ENCODE data around the gene FTCDNL1. TPM values are rescaled to one million over a fixed set of nuclear protein-coding genes. Genes with fewer than 3 reads are reported as not detected.

Gene FTCDNL1
- total and polyA plus RNA-seq, 2 donors (not counting 1 experiment from before 2014, with no cell fraction given): 1.7 to 1.9 TPM

GRCh38 chr2:199775267-199775666 lies 75.7 kb downstream of the FTCDNL1 start:
- H3K9me3 Mint-ChIP-seq (ENCODE audit: insufficient read depth): no peaks in the 10 kb centered on the region
- H3K27me3 Mint-ChIP-seq: no peaks in the 10 kb centered on the region
- Histone ChIP-seq H3K27me3 (replicated peaks in 1 of 4; ENCODE audit: control extremely low read depth in 1 of 4, control insufficient read depth in 3 of 4, insufficient read depth in 4 of 4, low read length in 3 of 4) (no peaks in the 10 kb centered on the region), H2AFZ (ENCODE audit: insufficient read depth, low read depth, low read length, poor library complexity, severe bottlenecking) (no peak overlapping the region), H3K4me3 (ENCODE audit: control extremely low read depth in 1 of 5, extremely low read depth in 1 of 5, insufficient read depth in 1 of 5, low read depth in 2 of 5, low read length in 4 of 5) (no peak overlapping the region), H3K4me1 (ENCODE audit: control insufficient read depth in 2 of 2, insufficient read depth in 2 of 2, low read length in 2 of 2) (no peaks in the 10 kb centered on the region), H3K36me3 (replicated peaks in 1 of 2; ENCODE audit: control extremely low read depth in 1 of 2, control insufficient read depth in 1 of 2, extremely low read depth in 1 of 2, insufficient read depth in 2 of 2, low read length in 1 of 2) (no peaks in the 10 kb centered on the region), H4K20me1 (ENCODE audit: control insufficient read depth, insufficient read depth, low read length, poor library complexity, severe bottlenecking) (no peaks in the 10 kb centered on the region), H3K79me2 (ENCODE audit: control insufficient read depth, insufficient read depth, low read length) (no peaks in the 10 kb centered on the region), H3K9me3 (ENCODE audit: control extremely low read depth in 1 of 3, control insufficient read depth in 2 of 3, insufficient read depth in 1 of 3, low read length in 2 of 3) (no peaks in the 10 kb centered on the region), H3K9ac (ENCODE audit: low read length) (no peak overlapping the region), H3K4me2 (replicated peaks; ENCODE audit: low read depth, low read length, poor library complexity, severe bottlenecking) (no peak overlapping the region), H3K27ac (ENCODE audit: low read length in 2 of 2) (no peak overlapping the region)
- no peak for DNase-seq
- no peaks in the 10 kb centered on the region for H3K4me1 Mint-ChIP-seq
- WGBS (ENCODE audit: insufficient coverage): 91% methylated on average over 2 of the region's 3 CpGs
- ChIA-PET POLR2A (no interaction called here), CTCF (no interaction called here)
- no peak for ATAC-seq (ENCODE audit: low read depth)
- H3K27ac Mint-ChIP-seq: no peak overlapping the region
- TF ChIP-seq, protein P1, sequence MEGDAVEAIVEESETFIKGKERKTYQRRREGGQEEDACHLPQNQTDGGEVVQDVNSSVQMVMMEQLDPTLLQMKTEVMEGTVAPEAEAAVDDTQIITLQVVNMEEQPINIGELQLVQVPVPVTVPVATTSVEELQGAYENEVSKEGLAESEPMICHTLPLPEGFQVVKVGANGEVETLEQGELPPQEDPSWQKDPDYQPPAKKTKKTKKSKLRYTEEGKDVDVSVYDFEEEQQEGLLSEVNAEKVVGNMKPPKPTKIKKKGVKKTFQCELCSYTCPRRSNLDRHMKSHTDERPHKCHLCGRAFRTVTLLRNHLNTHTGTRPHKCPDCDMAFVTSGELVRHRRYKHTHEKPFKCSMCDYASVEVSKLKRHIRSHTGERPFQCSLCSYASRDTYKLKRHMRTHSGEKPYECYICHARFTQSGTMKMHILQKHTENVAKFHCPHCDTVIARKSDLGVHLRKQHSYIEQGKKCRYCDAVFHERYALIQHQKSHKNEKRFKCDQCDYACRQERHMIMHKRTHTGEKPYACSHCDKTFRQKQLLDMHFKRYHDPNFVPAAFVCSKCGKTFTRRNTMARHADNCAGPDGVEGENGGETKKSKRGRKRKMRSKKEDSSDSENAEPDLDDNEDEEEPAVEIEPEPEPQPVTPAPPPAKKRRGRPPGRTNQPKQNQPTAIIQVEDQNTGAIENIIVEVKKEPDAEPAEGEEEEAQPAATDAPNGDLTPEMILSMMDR (IDR thresholded peaks at IDR 0.05): no peak
- no peak for TF ChIP-seq EZH2 (IDR thresholded peaks at IDR 0.05; ENCODE audit: borderline replicate concordance, insufficient read depth, low read depth, low read length, poor library complexity, severe bottlenecking)
- H3K4me3 Mint-ChIP-seq: no peak overlapping the region
- intact Hi-C loops (cut with micrococcal nuclease): no loop called here

GRCh38 chr2:199772035-199772976 lies 78.7 kb downstream of the FTCDNL1 start:
- H3K36me3 ChIP-seq (replicated peaks in 1 of 2; ENCODE audit: control extremely low read depth in 1 of 2, control insufficient read depth in 1 of 2, extremely low read depth in 1 of 2, insufficient read depth in 2 of 2, low read length in 1 of 2): no peaks in the 10 kb centered on the region
- no peak overlapping the region for H2AFZ ChIP-seq (ENCODE audit: insufficient read depth, low read depth, low read length, poor library complexity, severe bottlenecking)
- H3K27ac ChIP-seq (ENCODE audit: low read length in 2 of 2): no peak overlapping the region
- H3K9ac ChIP-seq (ENCODE audit: low read length): no peak overlapping the region
- no peaks in the 10 kb centered on the region for H3K79me2 ChIP-seq (ENCODE audit: control insufficient read depth, insufficient read depth, low read length)
- H3K27me3 Mint-ChIP-seq: no peaks in the 10 kb centered on the region
- no peak for DNase-seq
- no peaks in the 10 kb centered on the region for H3K4me1 Mint-ChIP-seq
- H3K4me2 ChIP-seq (replicated peaks; ENCODE audit: low read depth, low read length, poor library complexity, severe bottlenecking): no peak overlapping the region
- ChIA-PET POLR2A (no interaction called here), CTCF (interaction anchor here (0.5 kb wide), 1 partner anchor 180 kb away, joined by 3 read pairs; no protein-coding TSS in a partner anchor)
- 78% methylated on average over 9 of the region's 12 CpGs for WGBS (ENCODE audit: insufficient coverage)
- H3K4me3 ChIP-seq (ENCODE audit: control extremely low read depth in 1 of 5, extremely low read depth in 1 of 5, insufficient read depth in 1 of 5, low read depth in 2 of 5, low read length in 4 of 5): no peak overlapping the region
- no peaks in the 10 kb centered on the region for H3K9me3 ChIP-seq (ENCODE audit: control extremely low read depth in 1 of 3, control insufficient read depth in 2 of 3, insufficient read depth in 1 of 3, low read length in 2 of 3)
- H4K20me1 ChIP-seq (ENCODE audit: control insufficient read depth, insufficient read depth, low read length, poor library complexity, severe bottlenecking): no peaks in the 10 kb centered on the region
- no peak overlapping the region for H3K27ac Mint-ChIP-seq
- no peaks in the 10 kb centered on the region for H3K9me3 Mint-ChIP-seq (ENCODE audit: insufficient read depth)
- H3K4me3 Mint-ChIP-seq: no peak overlapping the region
- intact Hi-C loops (cut with micrococcal nuclease): no loop called here
- TF ChIP-seq EZH2 (IDR thresholded peaks at IDR 0.05; ENCODE audit: borderline replicate concordance, insufficient read depth, low read depth, low read length, poor library complexity, severe bottlenecking): no peak
- TF ChIP-seq, protein P1 (IDR thresholded peaks at IDR 0.05): no peak
- H3K27me3 ChIP-seq (replicated peaks in 1 of 4; ENCODE audit: control extremely low read depth in 1 of 4, control insufficient read depth in 3 of 4, insufficient read depth in 4 of 4, low read length in 3 of 4): no peaks in the 10 kb centered on the region
- ATAC-seq (ENCODE audit: low read depth): no peak
- no peaks in the 10 kb centered on the region for H3K4me1 ChIP-seq (ENCODE audit: control insufficient read depth in 2 of 2, insufficient read depth in 2 of 2, low read length in 2 of 2)
